ENCODE measurements around the gene TMEM191C.
"Not testable (repeated sequence)": the region's sequence is repeated elsewhere in the genome, so short reads cannot be mapped to it uniquely, and the experiment has no call there.

TMEM191C gene

DNA sequence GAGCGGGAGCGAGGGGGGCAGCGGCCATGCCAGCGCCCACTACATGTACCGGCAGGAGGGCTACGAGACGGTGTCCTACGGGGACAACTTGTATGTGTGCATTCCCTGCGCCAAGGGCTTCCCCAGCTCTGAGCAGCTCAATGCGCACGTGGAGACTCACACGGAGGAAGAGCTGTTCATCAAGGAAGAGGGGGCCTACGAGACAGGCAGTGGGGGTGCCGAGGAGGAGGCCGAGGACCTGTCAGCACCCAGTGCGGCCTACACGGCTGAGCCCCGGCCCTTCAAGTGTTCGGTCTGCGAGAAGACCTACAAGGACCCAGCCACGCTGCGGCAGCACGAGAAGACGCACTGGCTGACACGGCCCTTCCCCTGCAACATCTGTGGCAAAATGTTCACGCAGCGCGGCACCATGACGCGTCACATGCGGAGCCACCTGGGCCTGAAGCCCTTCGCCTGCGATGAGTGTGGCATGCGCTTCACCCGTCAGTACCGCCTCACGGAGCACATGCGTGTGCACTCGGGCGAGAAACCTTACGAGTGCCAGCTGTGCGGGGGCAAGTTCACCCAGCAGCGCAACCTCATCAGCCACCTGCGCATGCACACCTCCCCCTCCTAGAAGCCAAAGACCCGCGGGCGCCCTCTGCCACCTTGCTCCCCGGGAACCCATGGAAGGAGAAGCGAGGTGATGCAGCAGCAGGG is 20.9 kb upstream of the TMEM191C start:
- in situ Hi-C loops (cut with MboI; ENCODE audit: low sequenced_read_pairs) = no loop called here

DNA sequence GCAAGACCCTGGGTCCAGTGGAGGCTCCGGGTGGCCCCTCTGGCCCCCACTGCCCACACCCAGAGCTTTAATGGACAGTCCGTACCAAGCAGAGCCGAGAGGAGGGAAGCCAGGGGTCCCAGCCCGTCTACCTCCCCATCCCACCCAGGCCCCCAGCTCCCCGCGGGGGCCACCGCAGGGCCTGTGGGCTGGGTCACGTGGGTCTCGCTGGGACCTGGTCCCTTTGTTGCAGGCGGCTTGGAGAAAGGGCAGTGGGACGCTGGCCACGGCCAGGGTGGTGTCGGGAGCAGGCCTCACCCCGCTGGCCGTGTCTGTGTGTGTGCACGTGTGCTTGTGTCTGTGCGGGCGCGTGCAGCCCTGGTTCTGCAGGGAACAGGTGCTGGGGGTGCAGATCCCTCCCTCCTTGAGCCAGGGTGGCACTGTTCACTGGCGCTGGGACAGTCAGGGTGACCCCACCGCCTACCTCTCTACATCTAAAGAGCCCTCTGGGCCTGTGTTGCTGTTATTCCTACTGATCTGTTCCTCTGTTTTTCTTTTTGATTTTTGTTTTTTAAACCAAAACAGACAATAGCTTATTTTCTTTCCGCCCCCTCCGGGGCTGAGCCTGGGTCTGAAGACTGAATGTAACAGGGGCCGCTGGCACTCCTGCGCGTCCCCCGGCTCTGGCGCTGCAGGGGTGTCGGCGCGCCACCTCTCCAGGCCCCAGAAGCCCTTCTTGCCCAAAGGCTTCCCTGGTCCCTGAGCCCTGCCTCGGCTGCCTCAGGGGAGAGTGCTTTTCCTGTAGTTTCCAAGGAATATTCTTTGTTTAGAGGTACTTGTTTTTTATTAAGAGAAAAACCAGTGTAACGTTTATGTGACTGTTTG is 20.1 kb upstream of the TMEM191C start:
- in situ Hi-C loops (cut with MboI; ENCODE audit: low sequenced_read_pairs) = no loop called here

DNA sequence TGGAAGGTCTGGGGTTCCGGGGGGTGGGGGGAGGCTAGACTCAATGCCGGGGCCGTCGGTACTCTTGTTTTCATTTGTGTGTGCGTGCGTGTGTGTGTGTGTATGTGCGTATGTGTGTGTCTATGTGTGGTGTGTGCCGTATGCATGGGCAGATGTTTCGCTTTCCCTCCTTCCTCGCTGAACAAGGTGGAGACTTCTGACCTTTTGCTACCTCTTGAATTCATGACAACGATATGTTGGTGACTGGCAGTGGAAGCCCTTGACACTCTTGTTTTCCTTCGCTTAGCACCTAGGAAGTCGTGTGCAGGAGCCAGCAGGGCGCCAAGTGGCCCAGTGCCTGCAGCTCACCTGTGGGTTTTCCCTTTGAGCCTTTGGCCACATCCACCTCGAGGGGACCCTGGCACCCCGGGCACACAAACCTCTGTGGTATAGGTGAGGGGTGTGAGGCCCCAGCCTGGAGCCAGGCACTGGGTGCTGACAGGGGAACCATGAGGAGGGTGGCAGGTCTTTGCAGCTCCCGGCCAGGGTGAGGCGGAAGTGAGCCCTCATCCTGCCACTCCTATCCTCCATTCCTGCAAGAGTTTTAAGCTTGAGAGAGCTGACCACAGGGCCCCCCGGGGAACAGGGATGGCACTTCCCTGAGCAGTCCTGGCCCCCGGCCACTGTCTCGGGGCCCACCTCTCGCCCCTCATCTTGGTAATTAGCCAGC is 19.3 kb upstream of the TMEM191C start:
- in situ Hi-C loops (cut with MboI; ENCODE audit: low sequenced_read_pairs) = no loop called here

DNA sequence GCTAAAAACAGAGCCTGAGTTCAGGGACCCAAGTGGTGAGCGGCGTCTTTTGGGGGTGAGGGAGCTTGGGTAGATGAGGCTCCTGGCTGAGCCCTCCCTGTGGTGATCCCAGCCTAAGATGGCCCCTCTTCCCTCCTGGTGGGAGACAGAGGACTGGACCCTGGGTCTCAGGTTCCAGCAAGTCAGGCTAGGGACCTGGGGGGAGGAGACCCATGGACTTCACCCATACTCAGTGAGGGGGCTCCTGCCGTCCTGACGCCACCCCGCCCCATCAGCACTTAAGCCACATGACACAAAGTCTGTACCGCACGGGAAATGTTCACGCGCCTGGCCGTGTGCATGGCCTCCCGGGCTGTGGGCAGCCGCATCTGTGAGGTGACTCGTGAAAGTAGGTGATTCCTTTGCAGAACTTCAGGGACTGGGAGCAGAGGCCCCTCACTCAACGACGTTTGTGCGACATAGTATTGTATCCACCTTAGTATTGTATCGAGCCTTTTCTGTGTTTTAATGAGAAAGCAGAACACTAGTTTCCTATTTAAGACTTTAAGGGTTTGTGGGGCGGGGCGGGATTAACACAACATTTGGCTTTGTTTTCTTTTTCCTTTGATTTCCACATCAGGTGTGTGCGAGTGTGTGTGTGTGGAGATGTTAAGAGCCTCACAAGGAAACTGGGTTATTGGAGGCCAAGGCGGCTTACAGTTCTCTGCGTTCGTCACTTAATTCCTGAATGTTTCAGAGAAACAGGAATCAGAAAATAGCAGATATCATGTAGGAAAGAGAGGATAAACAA is 18.4 kb upstream of the TMEM191C start:
- in situ Hi-C loops (cut with MboI; ENCODE audit: low sequenced_read_pairs) = no loop called here

DNA sequence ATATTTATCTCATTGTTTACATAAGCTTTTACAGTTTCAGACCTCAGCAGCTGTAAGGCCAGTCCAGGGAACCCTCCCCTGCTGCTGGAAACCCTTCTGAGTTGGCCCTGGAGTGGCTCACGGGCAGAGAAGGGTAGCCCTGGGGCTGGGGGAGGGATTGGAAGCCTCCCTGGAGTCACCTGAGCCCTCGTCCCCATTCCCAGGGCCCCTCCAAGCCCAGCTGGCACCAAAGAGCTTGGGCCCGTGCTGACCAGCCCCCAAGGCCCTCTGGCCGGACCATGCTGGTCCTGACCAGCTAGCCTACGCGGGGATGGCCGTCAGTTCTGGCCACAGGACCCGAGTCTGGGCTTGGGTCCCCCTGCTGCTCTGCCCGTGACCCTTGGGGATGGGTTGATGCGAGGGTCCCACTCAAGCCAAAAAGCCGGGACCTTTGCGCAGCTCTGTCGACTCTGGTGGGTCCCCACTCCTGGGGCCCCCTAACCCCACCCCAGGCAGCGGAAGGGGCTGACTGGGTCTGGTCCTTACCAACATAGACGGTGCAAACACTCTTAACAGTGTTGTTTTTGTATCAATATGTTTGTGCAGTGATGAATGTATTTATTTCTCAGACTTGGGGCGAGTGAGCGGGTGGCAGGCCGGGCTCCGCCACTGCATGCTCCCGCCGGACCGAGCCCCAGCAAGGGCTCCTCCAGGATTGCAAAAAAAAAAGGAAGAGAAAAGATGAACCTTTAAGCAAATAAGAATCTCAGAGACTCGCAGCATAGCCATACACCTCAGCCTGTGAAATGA is 17.5 kb upstream of the TMEM191C start:
- in situ Hi-C loops (cut with MboI; ENCODE audit: low sequenced_read_pairs) = no loop called here

DNA sequence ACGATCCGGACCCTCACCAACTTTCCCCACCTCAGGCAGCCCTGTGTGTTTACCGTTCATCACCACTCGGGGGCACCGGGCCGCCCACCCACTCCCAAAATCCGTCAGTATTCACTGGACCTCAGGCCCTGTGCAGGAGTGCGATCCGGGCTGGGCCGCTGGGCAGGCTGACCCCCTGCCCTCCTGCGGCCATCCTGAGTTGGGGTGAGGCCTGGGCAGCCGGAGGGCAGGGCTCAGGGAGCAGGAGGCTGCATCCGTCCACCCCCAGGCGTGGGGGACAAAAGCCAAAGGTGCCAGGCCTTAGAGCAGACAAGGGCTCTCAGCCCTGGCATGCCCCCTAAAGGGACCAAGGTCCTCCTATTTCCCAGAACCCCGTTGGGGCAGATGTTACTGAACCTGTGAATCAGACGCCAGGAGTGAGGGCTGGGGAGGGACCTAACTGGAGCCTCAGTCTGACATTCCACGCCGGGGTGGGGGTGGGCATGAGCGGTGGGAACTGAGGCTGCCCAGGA is 16.8 kb upstream of the TMEM191C start:
- in situ Hi-C loops (cut with MboI; ENCODE audit: low sequenced_read_pairs) = no loop called here

DNA sequence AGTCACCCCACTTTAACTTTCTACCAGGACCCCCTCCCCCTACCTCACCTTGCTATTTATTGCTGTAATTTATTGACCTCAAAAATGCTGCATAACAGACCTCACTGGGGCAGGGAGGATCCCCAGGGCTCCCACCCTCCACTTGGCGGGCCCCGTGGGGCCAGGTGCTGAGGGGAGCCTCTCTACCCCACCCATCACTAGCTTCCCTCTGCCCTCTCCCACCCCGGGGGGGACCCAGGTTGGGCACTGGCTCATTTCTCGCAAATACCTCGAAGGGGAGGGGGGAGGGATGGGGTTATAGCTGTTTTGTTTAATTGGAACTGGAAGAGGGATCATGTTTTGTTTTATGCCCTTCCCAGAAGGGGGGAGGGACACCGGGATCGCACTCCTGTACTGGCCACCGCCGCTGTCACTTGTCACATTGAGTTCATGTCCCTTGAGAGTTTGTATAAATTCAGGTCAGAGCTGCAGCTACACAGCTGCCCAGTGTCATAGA is 16.3 kb upstream of the TMEM191C start:
- in situ Hi-C loops (cut with MboI; ENCODE audit: low sequenced_read_pairs) = no loop called here

DNA sequence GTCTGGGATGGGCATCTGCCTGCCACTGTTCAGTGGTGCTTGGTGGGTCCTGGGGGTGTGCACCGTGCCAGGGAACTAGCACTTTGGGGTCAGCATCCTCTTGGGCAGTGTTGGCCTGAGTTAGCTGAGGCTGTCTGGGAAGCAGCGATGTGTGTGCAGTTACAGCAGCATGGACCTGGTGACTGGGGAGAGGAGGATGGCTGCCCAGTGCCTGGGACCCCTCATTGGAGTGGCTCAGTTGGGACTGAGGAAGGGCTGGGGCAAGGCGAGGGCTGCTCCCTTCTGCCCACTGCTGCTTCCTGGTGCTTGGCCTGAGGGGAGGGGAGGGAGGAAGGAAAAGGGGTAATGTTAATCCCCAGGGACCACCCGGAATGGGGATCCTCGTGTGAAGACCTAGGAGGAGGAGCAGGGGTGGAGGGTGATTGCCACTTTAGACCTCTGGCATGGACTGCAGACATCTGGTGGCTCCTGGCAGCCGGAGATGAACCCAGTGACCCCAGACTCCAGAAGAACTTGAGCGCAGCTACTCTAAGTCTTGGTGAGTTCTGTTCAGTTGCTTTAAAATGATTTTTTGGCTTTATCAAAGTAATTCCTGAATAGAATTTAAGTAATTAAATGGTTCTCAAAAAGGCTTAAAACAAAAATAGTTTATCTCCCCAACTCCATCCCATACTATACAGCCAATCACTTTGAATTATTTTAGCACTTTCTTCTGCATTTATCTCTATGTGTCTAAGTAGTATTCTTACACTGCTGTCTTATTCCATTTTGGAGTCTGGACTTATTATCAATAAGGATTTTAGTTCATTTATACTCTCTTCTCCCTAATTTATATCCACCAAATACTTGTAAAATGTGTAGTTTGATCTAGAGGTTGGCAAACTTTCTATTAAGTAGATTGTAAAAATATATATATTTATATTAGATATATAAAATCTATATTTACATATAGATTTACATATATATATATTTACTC is 15.4 kb upstream of the TMEM191C start:
- in situ Hi-C loops (cut with MboI; ENCODE audit: low sequenced_read_pairs) = no loop called here

DNA sequence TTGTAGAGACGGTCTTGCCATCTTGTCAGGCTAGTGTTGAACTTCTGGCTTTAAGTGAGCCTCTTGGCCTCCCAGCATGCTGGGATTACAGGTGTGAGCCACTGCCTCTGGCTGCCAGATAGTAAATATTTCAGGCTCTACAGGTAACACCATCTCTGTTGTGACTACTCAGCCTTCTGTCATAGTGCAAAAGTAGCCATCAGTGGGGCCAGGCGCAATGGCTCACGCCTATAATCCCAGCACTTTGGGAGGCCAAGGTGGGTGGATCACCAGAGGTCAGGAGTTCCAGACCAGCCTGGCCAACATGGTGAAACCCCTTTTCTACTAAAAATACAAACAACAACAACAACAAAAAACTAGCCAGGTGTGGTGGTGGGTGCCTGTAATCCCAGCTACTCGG is 14.5 kb upstream of the TMEM191C start:
- in situ Hi-C loops (cut with MboI; ENCODE audit: low sequenced_read_pairs) = not testable (repeated sequence)

DNA sequence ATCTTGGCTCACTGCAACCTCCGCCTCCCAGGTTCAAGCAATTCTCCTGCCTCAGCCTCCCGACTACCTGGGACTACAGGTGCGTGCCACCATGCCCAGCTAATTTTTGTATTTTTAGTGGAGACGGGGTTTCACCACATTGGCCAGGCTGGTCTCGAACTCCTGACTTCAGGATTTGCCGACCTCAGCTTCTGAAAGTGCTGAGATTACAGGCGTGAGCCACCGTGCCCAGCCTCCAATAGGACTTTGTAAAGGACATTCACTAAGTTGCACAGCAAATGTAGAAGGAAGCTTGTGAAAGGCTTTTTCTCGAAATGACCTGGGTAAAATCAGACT is 12.2 kb upstream of the TMEM191C start:
- in situ Hi-C loops (cut with MboI; ENCODE audit: low sequenced_read_pairs) = not testable (repeated sequence)

DNA sequence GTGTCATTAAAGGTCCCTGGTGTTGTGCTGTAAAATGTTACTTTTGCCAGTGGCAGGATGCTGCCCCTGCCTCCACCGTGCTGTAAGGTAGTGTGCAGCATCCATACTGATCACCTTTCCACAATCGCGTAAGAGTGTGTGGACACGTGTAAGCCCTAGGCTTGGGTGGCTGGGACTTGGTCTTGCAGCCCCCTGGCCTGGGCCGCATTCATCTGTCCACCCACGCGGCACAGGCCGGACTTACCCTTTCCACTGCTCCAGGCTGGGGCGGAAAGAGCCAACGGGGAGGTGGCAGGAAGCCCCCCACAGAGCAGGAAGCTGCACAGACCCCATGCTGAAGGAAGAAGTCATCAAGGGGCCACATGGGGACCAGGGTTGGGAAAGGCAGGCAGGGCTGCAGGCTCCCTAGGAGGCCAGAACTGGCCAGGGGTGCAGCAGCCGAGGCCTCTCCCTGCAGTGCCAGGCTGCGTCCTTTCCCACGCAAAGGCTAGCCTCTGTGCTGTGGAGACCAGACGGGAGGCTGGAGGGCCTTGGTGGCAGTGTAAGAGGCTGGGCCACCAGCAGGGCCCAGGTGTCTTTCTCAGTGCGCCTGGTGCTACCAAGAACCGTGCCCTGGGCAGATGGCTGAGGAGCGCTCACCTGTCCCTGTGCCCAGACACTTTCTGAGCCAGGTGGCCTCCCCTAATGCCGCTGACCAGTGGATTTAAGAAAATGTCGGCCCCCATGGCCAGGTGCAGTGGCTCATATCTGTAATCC is 11.7 kb upstream of the TMEM191C start:
- in situ Hi-C loops (cut with MboI; ENCODE audit: low sequenced_read_pairs) = no loop called here

DNA sequence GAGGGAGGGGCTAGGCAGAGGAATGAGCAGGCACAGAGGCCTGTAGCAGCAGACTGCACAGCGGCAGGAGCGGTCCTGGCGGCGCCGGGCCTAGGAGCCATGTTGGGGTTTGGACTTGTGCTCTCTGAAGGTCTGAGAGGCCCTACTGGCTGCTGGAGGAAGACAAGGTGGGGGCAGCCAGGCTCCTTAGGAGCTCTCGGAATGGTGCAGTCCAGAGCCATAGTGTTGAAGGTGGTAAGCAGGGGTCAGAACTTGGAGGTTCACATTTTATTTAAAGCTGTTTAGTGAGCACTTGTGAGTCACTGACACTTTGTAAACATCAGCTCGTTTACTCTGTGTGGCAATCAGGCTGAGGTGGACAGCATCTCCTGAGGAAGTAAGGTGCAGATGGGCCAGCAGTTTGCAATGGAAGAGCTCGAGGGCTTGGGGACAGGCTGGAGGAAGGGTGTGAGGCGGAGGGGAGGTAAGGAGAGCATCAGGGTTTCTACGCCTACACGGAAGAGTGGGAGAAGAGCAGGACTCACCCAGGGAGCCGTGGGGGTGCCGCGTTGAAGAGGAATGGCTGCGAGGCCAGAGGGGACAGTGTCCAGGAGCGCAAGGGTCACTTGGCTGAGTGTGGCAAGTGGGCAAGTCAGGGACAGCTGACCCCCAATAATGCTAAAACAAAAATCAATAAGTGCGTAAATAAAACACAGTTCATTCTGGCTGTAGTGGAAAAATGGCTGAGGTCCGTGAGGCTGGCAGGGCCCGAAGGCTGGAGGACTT is 10.0 kb upstream of the TMEM191C start:
- in situ Hi-C loops (cut with MboI; ENCODE audit: low sequenced_read_pairs) = no loop called here

DNA sequence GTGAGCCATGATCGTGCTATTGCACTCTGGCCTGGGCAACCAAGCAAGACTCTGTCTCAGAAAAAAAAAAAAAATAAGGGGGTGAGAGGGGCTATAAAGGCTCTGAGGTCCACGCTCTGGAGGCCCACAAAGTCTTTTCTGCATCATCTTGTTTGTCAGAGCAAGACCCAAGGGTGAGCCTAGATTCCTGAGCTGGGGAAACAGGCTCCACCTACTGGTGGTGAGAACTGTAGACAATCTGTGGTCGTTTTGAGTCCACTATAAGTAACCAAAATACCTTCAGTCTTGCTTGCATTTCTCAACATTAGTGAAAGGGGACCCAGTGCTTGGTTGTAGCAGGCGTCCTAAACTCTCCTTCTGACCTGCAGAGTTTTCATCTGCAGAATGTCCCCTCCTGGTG is 4.5 kb upstream of the TMEM191C start:
- in situ Hi-C loops (cut with MboI; ENCODE audit: low sequenced_read_pairs) = not testable (repeated sequence)

DNA sequence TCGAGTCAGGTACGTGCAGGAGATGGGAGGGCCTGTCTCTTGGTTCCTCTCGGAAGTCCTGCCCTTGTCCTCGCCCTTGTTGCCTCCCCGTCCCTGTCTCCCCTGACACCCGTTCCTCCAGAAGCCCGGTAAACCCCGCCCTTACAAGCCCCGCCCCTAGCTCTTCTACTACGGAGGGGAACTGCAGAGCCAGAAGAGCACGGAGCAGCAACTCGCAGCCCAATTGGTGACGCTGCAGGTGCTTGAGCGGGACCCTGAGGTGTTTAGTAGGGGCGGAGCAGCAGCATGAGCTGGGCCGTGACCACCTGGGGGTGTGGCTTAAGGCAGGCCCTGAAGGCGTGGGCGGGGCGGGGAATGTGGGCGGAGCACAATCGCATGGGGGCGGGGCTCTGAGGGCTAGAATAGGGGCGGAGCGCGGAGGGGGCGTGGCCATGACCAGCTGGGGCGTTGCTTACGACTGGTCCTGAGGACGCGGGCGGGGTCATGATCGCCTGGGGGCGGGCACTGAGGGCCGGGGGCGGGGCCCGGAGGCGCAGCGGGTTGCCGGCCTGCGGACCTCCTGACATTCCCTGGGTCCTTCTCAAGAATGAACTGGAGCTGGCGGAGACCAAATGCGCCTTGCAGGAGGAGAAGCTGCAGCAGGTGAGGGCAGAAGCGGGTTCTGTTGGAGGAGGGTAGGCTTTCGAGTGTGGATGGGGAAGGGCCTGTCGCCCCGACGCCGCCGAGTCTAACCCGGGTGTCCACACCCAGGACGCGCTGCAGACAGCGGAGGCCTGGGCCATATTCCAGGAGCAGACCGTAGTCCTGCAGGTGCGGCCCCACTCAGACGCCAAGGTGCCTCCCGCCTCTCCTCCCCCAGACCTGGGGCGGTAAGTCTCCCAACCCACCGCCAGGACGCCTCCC is 1.3 kb downstream of the TMEM191C start:
- in situ Hi-C loops (cut with MboI; ENCODE audit: low sequenced_read_pairs) = not testable (repeated sequence)

DNA sequence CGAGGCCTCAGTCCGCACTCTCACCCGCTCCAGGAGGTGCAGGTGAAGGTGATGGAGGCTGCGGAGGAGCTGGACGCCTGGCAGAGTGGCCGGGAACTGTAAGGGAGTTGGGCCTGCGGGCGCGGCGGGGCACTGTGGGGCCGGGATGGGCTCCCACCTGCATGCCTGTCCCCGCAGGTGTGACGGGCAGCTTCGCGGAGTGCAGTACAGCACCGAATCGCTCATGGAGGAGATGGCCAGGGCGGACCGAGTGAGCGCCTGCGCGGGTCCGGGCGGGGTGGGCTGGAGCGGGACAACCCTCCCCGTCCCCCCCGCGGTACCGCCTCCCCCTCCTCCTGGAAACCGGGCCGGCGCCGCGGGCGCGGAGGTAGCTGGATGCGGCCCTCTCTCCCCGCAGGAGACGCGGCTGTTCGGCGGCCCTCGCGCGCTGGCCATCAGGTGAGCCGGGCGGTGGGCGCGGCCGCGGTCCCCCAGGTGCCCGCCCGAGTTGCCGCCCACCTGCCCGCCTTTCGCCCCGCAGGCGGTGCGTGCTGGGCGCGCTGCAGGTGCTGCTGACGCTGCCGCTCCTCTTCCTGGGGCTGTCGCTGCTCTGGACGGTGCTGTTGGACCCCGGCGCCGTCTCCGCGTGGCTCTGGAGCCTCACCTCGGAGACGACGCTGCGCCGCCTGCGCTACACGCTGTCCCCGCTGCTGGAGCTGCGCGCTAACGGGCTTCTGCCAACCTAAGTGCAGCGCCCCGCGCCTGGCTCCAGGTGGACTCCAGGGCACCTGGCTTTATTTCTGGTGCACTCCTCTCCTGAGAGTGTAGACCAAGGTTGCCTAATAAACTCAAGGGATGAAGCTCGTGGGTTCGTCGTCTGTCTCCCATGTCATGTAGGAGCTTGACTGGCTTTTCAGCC is 2.2 kb downstream of the TMEM191C start:
- in situ Hi-C loops (cut with MboI; ENCODE audit: low sequenced_read_pairs) = not testable (repeated sequence)

Measured in HL-60/S4 (cell line).